ENCODE measurements around the gene ANO5. TPM values are rescaled to one million over a fixed set of nuclear protein-coding genes. Genes with fewer than 3 reads are reported as not detected.

The ANO5 gene
- polyA plus RNA-seq, 2 donors: 0.16 to 0.31 TPM

DNA sequence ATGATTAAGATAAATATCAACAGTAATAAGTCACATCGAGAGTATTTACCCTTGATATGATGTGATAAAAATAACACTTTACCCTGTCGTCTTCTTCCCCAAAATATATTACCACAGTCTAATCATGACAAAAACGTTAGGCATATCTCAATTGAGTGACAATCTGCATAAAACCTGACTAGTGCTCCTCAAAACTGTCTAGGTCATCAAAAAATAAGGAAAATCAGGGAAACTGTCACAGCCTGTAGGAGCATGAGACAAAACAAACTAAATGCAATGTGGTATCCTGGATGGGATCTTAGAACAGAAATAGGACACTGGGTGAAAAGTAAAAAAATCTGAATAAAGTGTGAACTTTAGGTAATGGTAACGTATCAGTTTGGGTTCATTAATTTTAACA lies 19.4 kb upstream of the ANO5 start:
- H3K4me3 ChIP-seq (ENCODE audit: low read depth in 1 of 2, low read length in 2 of 2): no peak overlapping the region
- WGBS, 2 donors: 38 to 46% methylated on average over 4 of the region's 4 CpGs
- no peaks in the 10 kb centered on the region for H3K9me3 ChIP-seq (ENCODE audit: control insufficient read depth in 2 of 2, insufficient read depth in 1 of 2, low read depth in 1 of 2, low read length in 1 of 2)
- H3K36me3 ChIP-seq (ENCODE audit: control insufficient read depth in 2 of 2, insufficient read depth in 2 of 2, low read length in 1 of 2): no peaks in the 10 kb centered on the region
- H3K4me1 ChIP-seq (ENCODE audit: control insufficient read depth in 2 of 2, insufficient read depth in 2 of 2, low read length in 1 of 2): no peaks in the 10 kb centered on the region
- no peaks in the 10 kb centered on the region for H3K27me3 ChIP-seq (ENCODE audit: control insufficient read depth in 1 of 2, insufficient read depth in 2 of 2, low read length in 2 of 2)
- no peak overlapping the region for H3K27ac ChIP-seq (ENCODE audit: low read depth in 2 of 2, low read length in 1 of 2)

DNA sequence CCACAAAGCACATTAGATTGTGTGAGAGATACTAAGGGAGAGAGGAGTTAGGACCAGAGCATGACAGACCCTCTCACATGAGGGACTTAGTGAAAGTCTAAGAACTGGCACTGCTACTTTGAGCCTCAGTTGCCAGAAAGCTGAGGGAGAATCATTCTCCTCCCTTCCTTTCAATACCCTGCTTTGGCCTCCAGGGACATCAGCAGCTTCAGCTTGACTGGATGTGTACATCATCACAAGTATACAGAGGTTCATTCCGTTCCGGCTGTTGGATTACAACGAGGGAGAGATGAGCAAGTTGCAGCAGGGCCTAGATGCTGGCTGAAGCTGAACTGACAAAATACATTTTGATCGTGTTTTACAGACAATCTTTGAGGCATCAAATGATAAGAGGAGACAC lies 15.7 kb upstream of the ANO5 start:
- Histone ChIP-seq H3K27me3 (ENCODE audit: control insufficient read depth in 1 of 2, insufficient read depth in 2 of 2, low read length in 2 of 2) (no peaks in the 10 kb centered on the region), H3K36me3 (ENCODE audit: control insufficient read depth in 2 of 2, insufficient read depth in 2 of 2, low read length in 1 of 2) (no peaks in the 10 kb centered on the region), H3K27ac (ENCODE audit: low read depth in 2 of 2, low read length in 1 of 2) (no peak overlapping the region), H3K4me1 (ENCODE audit: control insufficient read depth in 2 of 2, insufficient read depth in 2 of 2, low read length in 1 of 2) (no peaks in the 10 kb centered on the region), H3K4me3 (ENCODE audit: low read depth in 1 of 2, low read length in 2 of 2) (no peak overlapping the region), H3K9me3 (ENCODE audit: control insufficient read depth in 2 of 2, insufficient read depth in 1 of 2, low read depth in 1 of 2, low read length in 1 of 2) (no peaks in the 10 kb centered on the region)
- 67 to 71% methylated on average over 4 of the region's 4 CpGs for WGBS, 2 donors

DNA sequence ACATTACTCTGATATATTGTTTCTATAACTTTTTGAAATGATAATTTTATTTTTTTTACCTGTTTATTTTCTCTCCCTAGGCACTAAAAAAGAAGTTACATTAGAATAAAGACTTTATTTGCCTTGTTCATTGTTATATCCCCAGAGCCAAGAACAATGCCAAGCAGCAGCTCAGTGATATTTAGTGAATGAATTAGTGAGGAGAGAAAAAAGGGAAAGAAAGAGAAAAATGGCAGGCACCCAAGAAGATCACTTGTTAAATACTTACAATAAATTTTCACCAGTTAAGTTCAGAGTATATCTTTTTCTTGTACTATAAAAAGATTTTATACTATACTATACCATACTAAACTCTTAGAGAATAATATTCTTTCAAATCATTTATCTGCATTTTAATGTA lies 13.3 kb upstream of the ANO5 start:
- H3K27ac ChIP-seq (ENCODE audit: low read depth in 2 of 2, low read length in 1 of 2): no peak overlapping the region
- H3K4me1 ChIP-seq (ENCODE audit: control insufficient read depth in 2 of 2, insufficient read depth in 2 of 2, low read length in 1 of 2): no peaks in the 10 kb centered on the region
- no peaks in the 10 kb centered on the region for H3K36me3 ChIP-seq (ENCODE audit: control insufficient read depth in 2 of 2, insufficient read depth in 2 of 2, low read length in 1 of 2)
- H3K4me3 ChIP-seq (ENCODE audit: low read depth in 1 of 2, low read length in 2 of 2): no peak overlapping the region
- no peaks in the 10 kb centered on the region for H3K9me3 ChIP-seq (ENCODE audit: control insufficient read depth in 2 of 2, insufficient read depth in 1 of 2, low read depth in 1 of 2, low read length in 1 of 2)
- no peaks in the 10 kb centered on the region for H3K27me3 ChIP-seq (ENCODE audit: control insufficient read depth in 1 of 2, insufficient read depth in 2 of 2, low read length in 2 of 2)

DNA sequence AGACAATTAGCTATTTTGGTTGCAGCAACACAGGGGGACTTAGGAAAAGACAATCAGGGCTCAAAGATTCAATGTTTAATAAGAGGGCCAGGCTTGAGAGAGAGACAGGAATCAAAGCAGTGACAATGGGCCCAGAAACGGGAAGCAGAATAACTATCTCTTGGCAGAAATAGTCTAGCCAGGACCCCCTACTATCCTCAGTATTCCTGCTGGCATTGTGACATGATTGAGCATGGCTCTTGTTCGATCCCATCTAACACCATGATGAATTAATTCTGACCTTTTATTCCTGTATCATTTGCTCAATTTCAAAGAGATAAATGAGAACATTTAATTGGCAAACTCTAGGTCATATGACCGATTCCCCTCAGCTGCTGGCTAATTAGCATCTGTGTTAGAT lies 12.8 kb upstream of the ANO5 start:
- no peaks in the 10 kb centered on the region for H3K27me3 ChIP-seq (ENCODE audit: control insufficient read depth in 1 of 2, insufficient read depth in 2 of 2, low read length in 2 of 2)

DNA sequence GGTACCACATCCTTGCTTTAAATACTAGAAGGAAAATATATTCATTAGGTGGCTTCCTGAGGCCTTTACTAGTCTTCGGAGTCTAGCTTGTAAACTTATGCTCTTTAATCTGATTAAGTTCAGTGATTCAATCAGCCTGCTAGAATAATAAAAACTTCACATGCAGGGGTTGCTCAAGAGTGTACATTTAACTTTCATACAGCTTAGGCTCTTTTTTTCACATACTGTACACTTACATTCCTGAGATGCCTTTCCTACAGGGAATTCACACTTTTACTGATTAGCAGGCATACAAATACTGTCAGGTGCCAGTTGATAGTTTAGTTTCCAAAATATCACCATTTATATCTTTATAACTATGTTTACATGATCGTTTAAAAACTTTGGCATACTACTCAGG lies 3.2 kb upstream of the ANO5 start:
- Histone ChIP-seq H3K9me3 (ENCODE audit: control insufficient read depth in 2 of 2, insufficient read depth in 1 of 2, low read depth in 1 of 2, low read length in 1 of 2) (no peaks in the 10 kb centered on the region), H3K27me3 (ENCODE audit: control insufficient read depth in 1 of 2, insufficient read depth in 2 of 2, low read length in 2 of 2) (peaks cover 0 to 3% of the 10 kb centered on the region in 2 donors), H3K4me3 (ENCODE audit: low read depth in 1 of 2, low read length in 2 of 2) (no peak overlapping the region), H3K4me1 (ENCODE audit: control insufficient read depth in 2 of 2, insufficient read depth in 2 of 2, low read length in 1 of 2) (peaks cover 3 to 7% of the 10 kb centered on the region in 2 donors), H3K27ac (ENCODE audit: low read depth in 2 of 2, low read length in 1 of 2) (no peak overlapping the region), H3K36me3 (ENCODE audit: control insufficient read depth in 2 of 2, insufficient read depth in 2 of 2, low read length in 1 of 2) (no peaks in the 10 kb centered on the region)
- 47 to 48% methylated on average over 2 of the region's 2 CpGs for WGBS, 2 donors

More for the DNA sequence above, 12.8 kb upstream of the ANO5 start:
- no peak overlapping the region for H3K4me3 ChIP-seq (ENCODE audit: low read depth in 1 of 2, low read length in 2 of 2)
- WGBS, 2 donors: 69 to 70% methylated on average over 3 of the region's 3 CpGs
- no peaks in the 10 kb centered on the region for H3K9me3 ChIP-seq (ENCODE audit: control insufficient read depth in 2 of 2, insufficient read depth in 1 of 2, low read depth in 1 of 2, low read length in 1 of 2)
- H3K36me3 ChIP-seq (ENCODE audit: control insufficient read depth in 2 of 2, insufficient read depth in 2 of 2, low read length in 1 of 2): no peaks in the 10 kb centered on the region
- no peak overlapping the region for H3K27ac ChIP-seq (ENCODE audit: low read depth in 2 of 2, low read length in 1 of 2)
- H3K4me1 ChIP-seq (ENCODE audit: control insufficient read depth in 2 of 2, insufficient read depth in 2 of 2, low read length in 1 of 2): no peaks in the 10 kb centered on the region

DNA sequence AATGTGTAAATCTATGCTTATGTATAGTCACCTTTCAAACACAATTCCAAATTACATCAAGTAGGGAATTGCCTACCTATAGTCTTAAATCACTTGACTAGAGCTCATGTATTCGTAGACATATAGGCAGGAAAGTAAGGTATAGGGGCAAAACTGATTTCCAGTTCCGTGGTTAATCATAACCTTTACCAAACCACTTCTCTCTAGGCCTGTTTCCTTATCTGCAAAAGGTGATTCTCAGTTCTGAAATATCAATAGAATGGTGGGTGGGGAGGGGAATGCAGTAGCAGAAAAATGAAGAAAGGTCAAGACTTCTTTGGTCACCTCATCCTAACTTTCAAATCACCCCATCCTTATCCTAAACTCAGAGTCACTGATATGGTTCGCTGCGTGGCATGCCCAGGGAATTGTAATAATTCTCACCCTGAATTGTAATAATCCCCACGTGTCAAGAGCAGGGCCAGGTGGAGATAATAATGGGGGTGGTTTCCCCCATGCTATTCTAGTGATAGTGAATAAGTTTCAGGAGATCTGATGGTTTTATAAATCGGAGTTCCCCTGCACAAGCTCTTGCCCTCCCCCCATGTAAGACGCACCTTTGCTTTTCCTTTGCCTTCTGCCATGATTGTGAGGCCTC lies 1.9 kb upstream of the ANO5 start:
- no peak overlapping the region for H3K27ac ChIP-seq (ENCODE audit: low read depth in 2 of 2, low read length in 1 of 2)
- WGBS, 2 donors: 87 to 88% methylated on average over 7 of the region's 7 CpGs
- no peak overlapping the region for H3K4me3 ChIP-seq (ENCODE audit: low read depth in 1 of 2, low read length in 2 of 2)
- peaks cover 3 to 7% of the 10 kb centered on the region in 2 donors for H3K4me1 ChIP-seq (ENCODE audit: control insufficient read depth in 2 of 2, insufficient read depth in 2 of 2, low read length in 1 of 2)
- peaks cover 0 to 3% of the 10 kb centered on the region in 2 donors for H3K27me3 ChIP-seq (ENCODE audit: control insufficient read depth in 1 of 2, insufficient read depth in 2 of 2, low read length in 2 of 2)
- no peaks in the 10 kb centered on the region for H3K36me3 ChIP-seq (ENCODE audit: control insufficient read depth in 2 of 2, insufficient read depth in 2 of 2, low read length in 1 of 2)
- no peaks in the 10 kb centered on the region for H3K9me3 ChIP-seq (ENCODE audit: control insufficient read depth in 2 of 2, insufficient read depth in 1 of 2, low read depth in 1 of 2, low read length in 1 of 2)

DNA sequence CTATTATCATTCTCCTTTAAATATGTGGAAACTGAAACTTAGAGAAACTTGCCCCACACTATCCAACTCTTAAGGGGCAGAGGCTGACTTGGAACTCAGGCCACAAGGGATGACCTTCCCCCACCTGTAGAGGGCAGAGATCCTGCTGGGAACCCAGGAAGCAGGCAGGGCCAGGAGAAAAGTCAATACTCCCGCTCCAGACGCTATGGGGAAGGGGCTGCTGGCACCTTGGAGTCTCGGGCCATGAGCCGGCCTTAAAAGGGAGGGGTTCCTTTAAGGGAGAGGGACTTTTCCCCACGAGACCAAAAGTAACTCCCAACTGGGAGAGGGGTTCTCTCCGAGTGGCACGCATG lies 620 bp upstream of the ANO5 start:
- whole genome bisulfite sequencing, 2 donors: 6 to 10% methylated on average over 7 of the region's 7 CpGs

DNA sequence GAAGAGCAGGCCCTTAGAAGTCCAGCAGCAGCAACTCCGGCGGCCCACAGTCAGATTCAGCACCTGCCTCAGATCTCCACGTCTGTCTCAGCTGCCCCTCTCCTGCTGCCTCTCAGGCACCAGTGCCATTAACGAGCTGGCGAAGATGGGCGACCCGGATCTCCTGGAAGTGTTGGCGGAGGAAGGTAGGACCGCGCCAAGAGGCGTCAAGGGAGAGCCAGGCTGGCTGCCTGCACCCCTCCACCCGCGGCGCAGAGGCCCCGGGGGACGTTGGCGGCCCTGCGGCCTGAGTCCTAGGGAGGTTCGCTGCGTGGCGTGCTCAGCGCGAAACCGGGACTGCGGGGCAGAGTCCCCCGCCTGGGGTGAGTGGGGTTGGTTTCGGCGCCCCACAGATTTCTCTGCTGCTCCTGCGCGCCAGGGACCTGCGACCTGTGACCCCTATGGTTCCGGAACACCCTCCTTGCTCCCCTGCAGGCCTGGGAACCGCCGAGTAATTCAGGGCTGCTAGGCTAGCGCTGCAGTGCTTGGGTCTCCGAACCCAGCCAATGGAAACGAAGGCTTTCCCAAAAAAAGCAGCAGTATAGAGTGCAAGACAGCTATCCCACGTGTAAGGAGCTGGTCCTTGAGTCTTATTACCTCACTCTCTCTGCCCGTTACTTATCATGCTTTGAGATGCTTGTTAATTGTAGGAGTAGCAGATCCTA lies 615 bp downstream of the ANO5 start:
- H3K27ac ChIP-seq (ENCODE audit: low read depth in 2 of 2, low read length in 1 of 2): peak overlapping the region; percentile 33 to 38

More for the DNA sequence above, 620 bp upstream of the ANO5 start:
- peaks cover 3 to 7% of the 10 kb centered on the region in 2 donors for H3K4me1 ChIP-seq (ENCODE audit: control insufficient read depth in 2 of 2, insufficient read depth in 2 of 2, low read length in 1 of 2)
- no peaks in the 10 kb centered on the region for H3K9me3 ChIP-seq (ENCODE audit: control insufficient read depth in 2 of 2, insufficient read depth in 1 of 2, low read depth in 1 of 2, low read length in 1 of 2)
- peaks cover 0 to 3% of the 10 kb centered on the region in 2 donors for H3K27me3 ChIP-seq (ENCODE audit: control insufficient read depth in 1 of 2, insufficient read depth in 2 of 2, low read length in 2 of 2)
- peak overlapping the region in 1 of 2 donors; percentile 45 for H3K27ac ChIP-seq (ENCODE audit: low read depth in 2 of 2, low read length in 1 of 2)
- peak overlapping the region; percentile 38 to 53 for H3K4me3 ChIP-seq (ENCODE audit: low read depth in 1 of 2, low read length in 2 of 2)
- H3K36me3 ChIP-seq (ENCODE audit: control insufficient read depth in 2 of 2, insufficient read depth in 2 of 2, low read length in 1 of 2): no peaks in the 10 kb centered on the region

DNA sequence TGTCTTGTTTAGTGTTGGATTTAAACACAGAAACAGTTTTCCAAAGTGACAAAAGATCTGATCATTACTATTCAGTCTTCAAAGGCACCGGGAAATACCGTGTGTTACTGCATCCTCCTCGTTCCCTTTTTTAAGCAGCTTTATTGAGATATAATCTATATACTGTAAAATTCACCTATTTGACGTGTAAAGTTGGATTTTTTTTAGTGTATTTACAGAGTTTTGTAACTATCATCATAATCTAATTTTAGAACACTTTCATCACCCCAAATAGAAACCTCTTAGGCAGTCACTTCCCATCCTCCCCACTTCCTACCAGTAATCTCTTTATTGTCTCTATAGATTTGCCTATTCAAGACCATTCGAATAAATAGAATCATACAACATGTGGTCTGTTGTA lies 1.4 kb downstream of the ANO5 start:
- WGBS, 2 donors: 30 to 32% methylated on average over 5 of the region's 5 CpGs
- peaks cover 3 to 7% of the 10 kb centered on the region in 2 donors for H3K4me1 ChIP-seq (ENCODE audit: control insufficient read depth in 2 of 2, insufficient read depth in 2 of 2, low read length in 1 of 2)
- H3K36me3 ChIP-seq (ENCODE audit: control insufficient read depth in 2 of 2, insufficient read depth in 2 of 2, low read length in 1 of 2): no peaks in the 10 kb centered on the region
- H3K27ac ChIP-seq (ENCODE audit: low read depth in 2 of 2, low read length in 1 of 2): no peak overlapping the region
- H3K4me3 ChIP-seq (ENCODE audit: low read depth in 1 of 2, low read length in 2 of 2): no peak overlapping the region
- H3K27me3 ChIP-seq (ENCODE audit: control insufficient read depth in 1 of 2, insufficient read depth in 2 of 2, low read length in 2 of 2): peaks cover 0 to 3% of the 10 kb centered on the region in 2 donors
- H3K9me3 ChIP-seq (ENCODE audit: control insufficient read depth in 2 of 2, insufficient read depth in 1 of 2, low read depth in 1 of 2, low read length in 1 of 2): no peaks in the 10 kb centered on the region

More for the DNA sequence above, 615 bp downstream of the ANO5 start:
- Histone ChIP-seq H3K36me3 (ENCODE audit: control insufficient read depth in 2 of 2, insufficient read depth in 2 of 2, low read length in 1 of 2) (no peaks in the 10 kb centered on the region), H3K27me3 (ENCODE audit: control insufficient read depth in 1 of 2, insufficient read depth in 2 of 2, low read length in 2 of 2) (peaks cover 0 to 3% of the 10 kb centered on the region in 2 donors), H3K4me3 (ENCODE audit: low read depth in 1 of 2, low read length in 2 of 2) (peak overlapping the region; percentile 38 to 53), H3K9me3 (ENCODE audit: control insufficient read depth in 2 of 2, insufficient read depth in 1 of 2, low read depth in 1 of 2, low read length in 1 of 2) (no peaks in the 10 kb centered on the region), H3K4me1 (ENCODE audit: control insufficient read depth in 2 of 2, insufficient read depth in 2 of 2, low read length in 1 of 2) (peaks cover 3 to 7% of the 10 kb centered on the region in 2 donors)
- 2% methylated on average over 38 to 39 of the region's 39 CpGs for WGBS, 2 donors

DNA sequence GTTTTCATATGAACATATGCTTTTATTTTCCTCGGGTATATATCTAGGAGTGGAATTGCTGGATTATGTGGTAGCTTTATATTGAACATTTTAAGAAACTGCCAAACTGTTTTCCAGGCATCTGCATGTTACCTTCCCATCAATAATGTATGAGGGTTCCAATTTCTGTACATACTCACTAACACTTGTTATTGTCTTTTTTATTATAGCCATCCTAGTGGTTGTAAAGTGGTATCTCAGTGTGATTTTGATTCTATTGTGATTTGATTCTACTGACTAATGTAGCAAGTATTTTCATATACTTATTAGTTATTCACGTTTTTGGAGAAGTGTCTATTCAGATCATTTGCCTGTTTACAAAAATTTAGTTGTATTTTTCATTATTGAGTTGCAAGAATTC lies 2.0 kb downstream of the ANO5 start:
- Histone ChIP-seq H3K9me3 (ENCODE audit: control insufficient read depth in 2 of 2, insufficient read depth in 1 of 2, low read depth in 1 of 2, low read length in 1 of 2) (no peaks in the 10 kb centered on the region), H3K36me3 (ENCODE audit: control insufficient read depth in 2 of 2, insufficient read depth in 2 of 2, low read length in 1 of 2) (no peaks in the 10 kb centered on the region), H3K27ac (ENCODE audit: low read depth in 2 of 2, low read length in 1 of 2) (no peak overlapping the region), H3K4me1 (ENCODE audit: control insufficient read depth in 2 of 2, insufficient read depth in 2 of 2, low read length in 1 of 2) (peaks cover 3 to 7% of the 10 kb centered on the region in 2 donors), H3K27me3 (ENCODE audit: control insufficient read depth in 1 of 2, insufficient read depth in 2 of 2, low read length in 2 of 2) (peaks cover 0 to 3% of the 10 kb centered on the region in 2 donors), H3K4me3 (ENCODE audit: low read depth in 1 of 2, low read length in 2 of 2) (no peak overlapping the region)
- WGBS, 2 donors: 61 to 64% methylated on average over 2 of the region's 2 CpGs
